Upper lobe of right lung (tissue), 1 donor: Measurements from ENCODE around the gene TANGO6. TPM values are rescaled to one million over a fixed set of nuclear protein-coding genes. Genes with fewer than 3 reads are reported as not detected.

ENCODE experiments used
- ATAC-seq: fragments of 200-7000 bp; cut with Tn5 transposase; one replicate; pipeline ENCODE4 v1.9.1; 2020; ENCODE audit warnings: mild to moderate bottlenecking, moderate library complexity
- DNase-seq: peaks from one replicate; pipeline ENCODE4 v3.0.0-alpha.2; 2020
- H3K27ac ChIP-seq: fragments of 200-600 bp; one replicate; pipeline ENCODE4 v1.8.0; 2022
- H3K27me3 ChIP-seq: fragments of 200-600 bp; one replicate; pipeline ENCODE4 v1.8.0; 2022; ENCODE audit warnings: mild to moderate bottlenecking
- H3K36me3 ChIP-seq: fragments of 200-600 bp; one replicate; pipeline ENCODE4 v1.8.0; 2022
- H3K4me1 ChIP-seq: fragments of 200-600 bp; one replicate; pipeline ENCODE4 v1.8.0; 2022
- H3K4me3 ChIP-seq: fragments of 200-600 bp; one replicate; pipeline ENCODE4 v1.8.0; 2022; ENCODE audit warnings: mild to moderate bottlenecking
- H3K9me3 ChIP-seq: fragments of 200-600 bp; one replicate; pipeline ENCODE4 v1.8.0; 2022
- CTCF ChIP-seq: fragments of 200-600 bp; IDR thresholded peaks from one replicate; pipeline ENCODE4 v1.8.0; 2022; ENCODE audit warnings: antibody characterized with exemption
- intact Hi-C: fragments of 100-400 bp; cut with DNase I; formaldehyde crosslinking; loops from one replicate; pipeline ENCODE4 v1.11.0; 2022
- total RNA-seq: library from RNA; stranded (reverse); fragmentation: NEBNext Ultra II Directional; extraction: Animal tissue kit (Norgen Biotek cat#: 25700); gene quantifications from one replicate; pipeline ENCODE4 v1.2.1, GENCODE V29; 2021
- donor health status: DM: no; HTN: yes; CAD: no; lungs with severe emphysema.

TANGO6 gene
- total RNA-seq, 1 donor from 2014 or later: 19.1 TPM

GRCh38 chr16:68923116-68923515 lies 79.8 kb downstream of the TANGO6 start:
- Histone ChIP-seq H3K27me3 (no peaks in the 10 kb centered on the region), H3K27ac (no peak overlapping the region), H3K4me1 (no peaks in the 10 kb centered on the region), H3K4me3 (no peak overlapping the region), H3K9me3 (no peaks in the 10 kb centered on the region), H3K36me3 (peaks cover 31% of the 10 kb centered on the region)
- DNase-seq (no peak), ATAC-seq (no peak)
- TF ChIP-seq CTCF: no peak
- intact Hi-C loops: no loop called here

GRCh38 chr16:68927018-68927417 lies 83.7 kb downstream of the TANGO6 start:
- intact Hi-C loops: no loop called here

GRCh38 chr16:68931196-68931595 lies 87.9 kb downstream of the TANGO6 start:
- no peaks in the 10 kb centered on the region for H3K27me3 ChIP-seq
- intact Hi-C loops: no loop called here

More at GRCh38 chr16:68927018-68927417, 83.7 kb downstream of the TANGO6 start:
- no peak overlapping the region for H3K4me3 ChIP-seq
- ATAC-seq: no peak
- no peaks in the 10 kb centered on the region for H3K27me3 ChIP-seq
- no peak overlapping the region for H3K27ac ChIP-seq
- no peak for TF ChIP-seq CTCF
- peaks cover 29% of the 10 kb centered on the region for H3K36me3 ChIP-seq
- no peaks in the 10 kb centered on the region for H3K9me3 ChIP-seq
- no peaks in the 10 kb centered on the region for H3K4me1 ChIP-seq
- no peak for DNase-seq

GRCh38 chr16:68934402-68934801 lies 91.1 kb downstream of the TANGO6 start:
- ATAC-seq (no peak), DNase-seq (no peak)
- intact Hi-C loops: no loop called here
- peaks cover 21% of the 10 kb centered on the region for H3K36me3 ChIP-seq
- H3K9me3 ChIP-seq: no peaks in the 10 kb centered on the region
- TF ChIP-seq CTCF: no peak
- H3K4me3 ChIP-seq: no peak overlapping the region
- H3K4me1 ChIP-seq: no peaks in the 10 kb centered on the region
- no peaks in the 10 kb centered on the region for H3K27me3 ChIP-seq
- H3K27ac ChIP-seq: no peak overlapping the region

More at GRCh38 chr16:68931196-68931595, 87.9 kb downstream of the TANGO6 start:
- Histone ChIP-seq H3K36me3 (peaks cover 36% of the 10 kb centered on the region), H3K9me3 (no peaks in the 10 kb centered on the region), H3K27ac (no peak overlapping the region), H3K4me3 (no peak overlapping the region), H3K4me1 (no peaks in the 10 kb centered on the region)
- no peak for TF ChIP-seq CTCF
- ATAC-seq (no peak), DNase-seq (no peak)

- no peak overlapping the region for H3K27ac ChIP-seq
- no peaks in the 10 kb centered on the region for H3K4me1 ChIP-seq
- H3K36me3 ChIP-seq: peaks cover 15% of the 10 kb centered on the region
- no peak for ATAC-seq
- H3K9me3 ChIP-seq: no peaks in the 10 kb centered on the region
- no peak for DNase-seq
- H3K27me3 ChIP-seq: no peaks in the 10 kb centered on the region
- intact Hi-C loops: no loop called here
- no peak overlapping the region for H3K4me3 ChIP-seq
- TF ChIP-seq CTCF: no peak
Observed at GRCh38 chr16:68935008-68935407, 91.7 kb downstream of the TANGO6 start.
